PC-9 (cell line): Measurements from ENCODE around the gene SH3RF1. TPM values are rescaled to one million over a fixed set of nuclear protein-coding genes. Genes with fewer than 3 reads are reported as not detected.

Experiments
- BruUV-seq: library from RNA; stranded (reverse); fragments of 400-500 nt; replicated peaks from 2 replicates; lab custom pipeline; 2021; lab: Mats Ljungman, UMichigan
- CTCF ChIA-PET: fragments of 300-600 bp; sonication (Branson Sonifier 250); formaldehyde crosslinking; loops from one replicate; lab custom pipeline; 2022; ENCODE audit warnings: antibody characterized with exemption; lab: Charles Lee
- POLR2A ChIA-PET: fragments of 300-600 bp; sonication (Branson Sonifier 250); formaldehyde crosslinking; loops from one replicate; lab custom pipeline; 2022; ENCODE audit warnings: antibody characterized with exemption; ENCODE audit not compliant: unreplicated experiment; lab: Charles Lee
- DNase-seq, 2 experiments: peaks; one replicate each; pipeline versions ENCODE4 v3.0.0 to v3.0.0-alpha.2; 2015 to 2022; ENCODE audit warnings: mixed read lengths in 1 of 2
- H2AFZ ChIP-seq: fragments of 200-600 bp; sonication (generic); 2 replicates; pipeline ENCODE4 v1.8.1; 2017; ENCODE audit warnings: antibody characterized with exemption
- H3F3A ChIP-seq: fragments of 200-600 bp; sonication (generic); 2 replicates; pipeline ENCODE4 v1.8.1; 2017; ENCODE audit warnings: antibody characterized with exemption, mild to moderate bottlenecking, low read depth; ENCODE audit not compliant: insufficient read depth
- H3K27ac ChIP-seq: fragments of 200-600 bp; sonication (generic); 2 replicates; pipeline ENCODE4 v1.6.1; 2016; ENCODE audit warnings: mixed run types
- H3K27me3 ChIP-seq: fragments of 200-600 bp; sonication (generic); 2 replicates; pipeline ENCODE4 v1.6.1; 2016; ENCODE audit warnings: low read depth, mixed run types; ENCODE audit not compliant: insufficient read depth
- H3K36me3 ChIP-seq: fragments of 200-600 bp; sonication (generic); 2 replicates; pipeline ENCODE4 v1.6.1; 2016; ENCODE audit warnings: low read depth, mixed run types
- H3K4me1 ChIP-seq: fragments of 200-600 bp; sonication (generic); replicated peaks from 2 replicates; pipeline ENCODE4 v1.6.1; 2016; ENCODE audit warnings: mixed run types; ENCODE audit not compliant: insufficient read depth
- H3K4me2 ChIP-seq: fragments of 200-600 bp; sonication (generic); 2 replicates; pipeline ENCODE4 v1.6.1; 2017; ENCODE audit warnings: mixed run types
- H3K4me3 ChIP-seq: fragments of 200-600 bp; sonication (generic); 2 replicates; pipeline ENCODE4 v1.6.1; 2016; ENCODE audit warnings: mixed run types
- H3K79me2 ChIP-seq: fragments of 200-600 bp; sonication (generic); 2 replicates; pipeline ENCODE4 v1.6.1; 2017; ENCODE audit warnings: low read depth, mixed run types
- H3K9me2 ChIP-seq: fragments of 200-600 bp; sonication (generic); 2 replicates; pipeline ENCODE4 v1.8.1; 2017; ENCODE audit warnings: mild to moderate bottlenecking; ENCODE audit not compliant: insufficient read depth
- H3K9me3 ChIP-seq: fragments of 200-600 bp; sonication (generic); 2 replicates; pipeline ENCODE4 v1.8.1; 2016; ENCODE audit warnings: low read depth; ENCODE audit not compliant: insufficient read depth
- H4K20me1 ChIP-seq: fragments of 200-600 bp; sonication (generic); 2 replicates; pipeline ENCODE4 v1.8.1; 2017; ENCODE audit not compliant: insufficient read depth
- CTCF ChIP-seq: fragments of 200-600 bp; sonication (generic); conservative IDR thresholded peaks from 2 replicates; pipeline ENCODE4 v1.6.1; 2017; ENCODE audit warnings: mixed run types, antibody characterized with exemption, mild to moderate bottlenecking, moderate library complexity
- EZH2 ChIP-seq: fragments of 200-600 bp; sonication (generic); IDR thresholded peaks from 2 replicates; pipeline ENCODE4 v1.8.0; 2017; ENCODE audit warnings: antibody characterized with exemption, low read depth
- intact Hi-C: fragments of 100-400 bp; cut with micrococcal nuclease; formaldehyde crosslinking; loops from one replicate; pipeline ENCODE4 v1.10.0; 2022; ENCODE audit not compliant: unreplicated experiment
- total RNA-seq: library from RNA; stranded (reverse); gene quantifications from 2 replicates; pipeline ENCODE4 v1.2.3, GENCODE V29; 2021

SH3RF1 gene
- total RNA-seq, 1 experiment from 2014 or later, result 26.4 TPM

GRCh38 chr4:169207436-169208089, 63.2 kb downstream of the SH3RF1 start:
- Histone ChIP-seq H3K4me1 (peaks cover 5% of the 10 kb centered on the region; the same call in 1 of the 2 replicates), H3K9me3 (no peaks in the 10 kb centered on the region), H3K27me3 (no peaks in the 10 kb centered on the region), H3F3A (no peaks in the 10 kb centered on the region), H3K9me2 (no peaks in the 10 kb centered on the region), H3K79me2 (peaks cover 23% of the 10 kb centered on the region), H3K4me2 (no peak overlapping the region), H3K4me3 (no peak overlapping the region), H3K27ac (no peak overlapping the region), H2AFZ (no peak overlapping the region), H4K20me1 (no peaks in the 10 kb centered on the region), H3K36me3 (no peaks in the 10 kb centered on the region)
- no peak for TF ChIP-seq CTCF
- no peak for TF ChIP-seq EZH2
- ChIA-PET POLR2A (interaction anchor here (0.6 kb wide), 1 partner anchor 182 kb away, joined by 3 read pairs; no protein-coding TSS in a partner anchor), CTCF (no interaction called here)
- BruUV-seq, result no TSS peak
- DNase-seq, result no peak
- intact Hi-C loops, result no loop called here

GRCh38 chr4:169205744-169206080, 65.0 kb downstream of the SH3RF1 start:
- H3K4me1 ChIP-seq, result peaks cover 18% of the 10 kb centered on the region

DNA sequence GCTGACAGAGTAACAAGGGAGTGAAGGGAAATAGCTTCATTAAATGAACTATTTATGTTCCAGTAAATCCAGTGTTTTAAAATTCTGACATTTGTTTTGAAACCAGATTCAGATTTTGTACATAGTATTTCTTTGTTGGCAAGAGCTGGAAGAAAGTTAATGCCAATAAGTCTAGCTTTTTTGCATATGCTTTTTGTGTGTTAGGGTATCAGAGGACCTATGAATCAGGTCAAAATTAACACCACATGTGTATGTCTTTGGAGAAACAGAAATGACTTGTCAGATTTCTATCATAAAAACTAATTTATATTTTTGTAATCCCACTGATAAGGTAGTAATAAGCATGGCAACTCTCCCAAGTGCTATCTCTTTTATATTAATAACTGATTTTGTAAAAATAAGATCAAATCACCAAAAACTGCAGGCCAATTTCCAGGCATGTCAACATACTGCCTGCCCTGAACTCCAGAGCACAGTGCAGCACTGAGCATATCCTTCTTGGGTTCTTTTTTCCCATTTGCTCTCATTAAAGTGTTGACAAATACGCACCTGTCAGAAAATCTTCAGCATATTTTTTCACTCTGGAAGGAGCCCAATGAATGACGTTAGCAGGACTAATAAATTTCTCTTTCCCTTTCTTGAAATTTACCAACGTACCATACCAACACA, 65.5 kb downstream of the SH3RF1 start:
- TF ChIP-seq EZH2 (no peak), CTCF (no peak)
- no peaks in the 10 kb centered on the region for H3K27me3 ChIP-seq
- no peak overlapping the region for H3K4me3 ChIP-seq
- POLR2A ChIA-PET, result no interaction called here
- H3K4me2 ChIP-seq, result no peak overlapping the region
- H3K27ac ChIP-seq, result no peak overlapping the region
- peaks cover 32% of the 10 kb centered on the region for H3K79me2 ChIP-seq
- no peaks in the 10 kb centered on the region for H3K9me3 ChIP-seq
- CTCF ChIA-PET, result no interaction called here
- no peaks in the 10 kb centered on the region for H3K36me3 ChIP-seq
- no peaks in the 10 kb centered on the region for H3F3A ChIP-seq
- no peak overlapping the region for H2AFZ ChIP-seq
- intact Hi-C loops, result no loop called here
- H4K20me1 ChIP-seq, result no peaks in the 10 kb centered on the region
- H3K9me2 ChIP-seq, result no peaks in the 10 kb centered on the region
- BruUV-seq, result no TSS peak
- DNase-seq, result no peak
- peaks cover 23% of the 10 kb centered on the region for H3K4me1 ChIP-seq

More at GRCh38 chr4:169205744-169206080, 65.0 kb downstream of the SH3RF1 start:
- POLR2A ChIA-PET, result no interaction called here
- intact Hi-C loops, result no loop called here
- H3K27me3 ChIP-seq, result no peaks in the 10 kb centered on the region
- H2AFZ ChIP-seq, result no peak overlapping the region
- H3K79me2 ChIP-seq, result peaks cover 32% of the 10 kb centered on the region
- no peaks in the 10 kb centered on the region for H3F3A ChIP-seq
- no peaks in the 10 kb centered on the region for H3K9me3 ChIP-seq
- BruUV-seq, result no TSS peak
- no peak overlapping the region for H3K27ac ChIP-seq
- H3K4me2 ChIP-seq, result no peak overlapping the region
- TF ChIP-seq EZH2 (no peak), CTCF (no peak)
- H4K20me1 ChIP-seq, result no peaks in the 10 kb centered on the region
- no peaks in the 10 kb centered on the region for H3K9me2 ChIP-seq
- no peak overlapping the region for H3K4me3 ChIP-seq
- no peak for DNase-seq
- no peaks in the 10 kb centered on the region for H3K36me3 ChIP-seq
- CTCF ChIA-PET, result no interaction called here
